Smooth muscle cell (in vitro differentiated cells): Measurements from ENCODE around the gene PSAPL1. TPM values are rescaled to one million over a fixed set of nuclear protein-coding genes. Genes with fewer than 3 reads are reported as not detected.

ENCODE experiments used
- DNase-seq: peaks from one replicate; lab custom pipeline; 2025; ENCODE audit not compliant: unreplicated experiment; lab: John Stamatoyannopoulos, UW
- H2AFZ ChIP-seq: fragments of 200-600 bp; sonication (generic); 2 replicates; pipeline ENCODE4 v1.6.0; 2016; ENCODE audit warnings: antibody characterized with exemption, low read depth, mild to moderate bottlenecking
- H3F3A ChIP-seq: fragments of 200-600 bp; sonication (generic); 2 replicates; pipeline ENCODE4 v1.6.0; 2017; ENCODE audit warnings: antibody characterized with exemption, low read depth
- H3K27ac ChIP-seq: fragments of 200-600 bp; sonication (generic); 2 replicates; pipeline ENCODE4 v1.5.1; 2016; ENCODE audit warnings: low read depth, mild to moderate bottlenecking
- H3K27me3 ChIP-seq: fragments of 200-600 bp; sonication (generic); 2 replicates; pipeline ENCODE4 v1.6.1; 2016; ENCODE audit warnings: low read depth, mild to moderate bottlenecking
- H3K36me3 ChIP-seq: fragments of 200-600 bp; sonication (generic); 2 replicates; pipeline ENCODE4 v1.5.1; 2016; ENCODE audit warnings: low read depth
- H3K4me1 ChIP-seq: fragments of 200-600 bp; sonication (generic); 2 replicates; pipeline ENCODE4 v1.5.1; 2016; ENCODE audit warnings: low read depth
- H3K4me2 ChIP-seq: fragments of 200-600 bp; sonication (generic); 2 replicates; pipeline ENCODE4 v1.6.0; 2016; ENCODE audit warnings: mild to moderate bottlenecking
- H3K4me3 ChIP-seq: fragments of 200-600 bp; sonication (generic); 2 replicates; pipeline ENCODE4 v1.5.1; 2016; ENCODE audit warnings: mild to moderate bottlenecking
- H3K79me2 ChIP-seq: fragments of 200-600 bp; sonication (generic); 2 replicates; pipeline ENCODE4 v1.6.0; 2016; ENCODE audit warnings: low read depth, mild to moderate bottlenecking
- H3K9ac ChIP-seq: fragments of 200-600 bp; sonication (generic); 2 replicates; pipeline ENCODE4 v1.6.0; 2016; ENCODE audit warnings: low read depth
- H3K9me3 ChIP-seq: fragments of 200-600 bp; sonication (generic); replicated peaks from 2 replicates; pipeline ENCODE4 v1.5.1; 2016; ENCODE audit warnings: low read depth
- H4K20me1 ChIP-seq: fragments of 200-600 bp; sonication (generic); 2 replicates; pipeline ENCODE4 v1.6.0; 2016; ENCODE audit warnings: low read depth
- WGBS: methylation state at CpG from one replicate; pipeline ENCODE4 v1.1.7; 2016; ENCODE audit warnings: low lambda C conversion rate; 5-methylcytosine and 5-hydroxymethylcytosine counted together
- polyA plus RNA-seq: library from polyadenylated mRNA; unstranded; fragments of >200 nt; fragmentation: Nextera tagmentation; extraction: Ambion mirVana; gene quantifications from 2 replicates; pipeline ENCODE4 v1.2.1, GENCODE V29; 2016
- total RNA-seq: library from RNA; depleted of rRNA; stranded (reverse); fragments of >200 nt; gene quantifications from 2 replicates; pipeline ENCODE4 v1.2.3, GENCODE V29; 2014
- TF ChIP-seq, protein P1 (sequence below): fragments of 200-600 bp; sonication (generic); IDR thresholded peaks from 2 replicates; pipeline ENCODE4 v1.5.1; 2017; ENCODE audit warnings: borderline replicate concordance, mild to moderate bottlenecking, antibody characterized with exemption; ENCODE audit not compliant: insufficient read depth, poor library complexity, severe bottlenecking

PSAPL1 gene
- total and polyA plus RNA-seq, 2 experiments from 2014 or later, result not detected

DNA sequence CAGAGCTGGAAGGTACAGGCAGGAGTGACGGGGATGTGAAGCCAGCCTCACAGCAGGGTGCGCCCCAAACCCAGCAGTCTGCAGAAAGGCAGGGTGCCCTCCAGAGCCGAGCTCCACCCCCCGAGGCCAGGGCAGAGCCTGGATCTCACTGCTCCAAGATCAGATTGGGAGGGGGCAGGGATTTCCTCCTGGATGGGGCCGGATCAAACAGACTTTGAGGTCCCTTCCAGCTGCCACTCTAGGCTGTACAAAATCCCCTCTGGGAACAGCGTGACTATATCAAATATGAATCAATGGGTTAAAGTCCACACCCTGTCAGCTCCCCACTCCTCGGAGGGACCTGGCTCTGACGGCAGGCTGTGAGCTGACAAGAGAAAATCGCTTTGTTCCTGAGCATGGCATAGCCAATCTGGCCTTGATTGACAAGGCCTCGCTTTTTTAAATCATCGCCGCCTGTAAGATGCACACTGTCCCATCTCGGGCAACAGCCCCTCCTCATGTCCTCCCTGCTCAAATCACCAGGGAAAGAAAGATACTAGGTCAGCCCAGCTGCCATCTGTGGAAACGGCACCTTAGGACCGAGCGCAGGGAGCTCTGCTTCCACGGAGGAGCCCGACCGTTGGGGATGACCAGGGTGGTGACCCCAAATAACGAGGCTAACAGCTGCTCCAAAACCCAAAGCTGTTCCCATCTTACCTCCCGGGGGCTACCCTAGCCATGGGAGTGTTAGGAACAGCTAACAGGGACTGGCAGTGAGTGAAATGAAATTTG is 39.9 kb downstream of the PSAPL1 start:
- TF ChIP-seq, protein P1, sequence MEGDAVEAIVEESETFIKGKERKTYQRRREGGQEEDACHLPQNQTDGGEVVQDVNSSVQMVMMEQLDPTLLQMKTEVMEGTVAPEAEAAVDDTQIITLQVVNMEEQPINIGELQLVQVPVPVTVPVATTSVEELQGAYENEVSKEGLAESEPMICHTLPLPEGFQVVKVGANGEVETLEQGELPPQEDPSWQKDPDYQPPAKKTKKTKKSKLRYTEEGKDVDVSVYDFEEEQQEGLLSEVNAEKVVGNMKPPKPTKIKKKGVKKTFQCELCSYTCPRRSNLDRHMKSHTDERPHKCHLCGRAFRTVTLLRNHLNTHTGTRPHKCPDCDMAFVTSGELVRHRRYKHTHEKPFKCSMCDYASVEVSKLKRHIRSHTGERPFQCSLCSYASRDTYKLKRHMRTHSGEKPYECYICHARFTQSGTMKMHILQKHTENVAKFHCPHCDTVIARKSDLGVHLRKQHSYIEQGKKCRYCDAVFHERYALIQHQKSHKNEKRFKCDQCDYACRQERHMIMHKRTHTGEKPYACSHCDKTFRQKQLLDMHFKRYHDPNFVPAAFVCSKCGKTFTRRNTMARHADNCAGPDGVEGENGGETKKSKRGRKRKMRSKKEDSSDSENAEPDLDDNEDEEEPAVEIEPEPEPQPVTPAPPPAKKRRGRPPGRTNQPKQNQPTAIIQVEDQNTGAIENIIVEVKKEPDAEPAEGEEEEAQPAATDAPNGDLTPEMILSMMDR, result no peak
- H2AFZ ChIP-seq, result no peak overlapping the region
- no peak overlapping the region for H3K4me3 ChIP-seq
- H3K36me3 ChIP-seq, result no peaks in the 10 kb centered on the region
- H3K27ac ChIP-seq, result no peak overlapping the region
- H3K4me1 ChIP-seq, result peaks cover 35% of the 10 kb centered on the region
- no peak overlapping the region for H3K9ac ChIP-seq
- H4K20me1 ChIP-seq, result no peaks in the 10 kb centered on the region
- WGBS, result 89% methylated on average over 21 of the region's 21 CpGs
- no peak for DNase-seq
- H3K79me2 ChIP-seq, result no peaks in the 10 kb centered on the region
- no peaks in the 10 kb centered on the region for H3F3A ChIP-seq
- no peak overlapping the region for H3K4me2 ChIP-seq
- no peaks in the 10 kb centered on the region for H3K9me3 ChIP-seq
- H3K27me3 ChIP-seq, result no peaks in the 10 kb centered on the region

DNA sequence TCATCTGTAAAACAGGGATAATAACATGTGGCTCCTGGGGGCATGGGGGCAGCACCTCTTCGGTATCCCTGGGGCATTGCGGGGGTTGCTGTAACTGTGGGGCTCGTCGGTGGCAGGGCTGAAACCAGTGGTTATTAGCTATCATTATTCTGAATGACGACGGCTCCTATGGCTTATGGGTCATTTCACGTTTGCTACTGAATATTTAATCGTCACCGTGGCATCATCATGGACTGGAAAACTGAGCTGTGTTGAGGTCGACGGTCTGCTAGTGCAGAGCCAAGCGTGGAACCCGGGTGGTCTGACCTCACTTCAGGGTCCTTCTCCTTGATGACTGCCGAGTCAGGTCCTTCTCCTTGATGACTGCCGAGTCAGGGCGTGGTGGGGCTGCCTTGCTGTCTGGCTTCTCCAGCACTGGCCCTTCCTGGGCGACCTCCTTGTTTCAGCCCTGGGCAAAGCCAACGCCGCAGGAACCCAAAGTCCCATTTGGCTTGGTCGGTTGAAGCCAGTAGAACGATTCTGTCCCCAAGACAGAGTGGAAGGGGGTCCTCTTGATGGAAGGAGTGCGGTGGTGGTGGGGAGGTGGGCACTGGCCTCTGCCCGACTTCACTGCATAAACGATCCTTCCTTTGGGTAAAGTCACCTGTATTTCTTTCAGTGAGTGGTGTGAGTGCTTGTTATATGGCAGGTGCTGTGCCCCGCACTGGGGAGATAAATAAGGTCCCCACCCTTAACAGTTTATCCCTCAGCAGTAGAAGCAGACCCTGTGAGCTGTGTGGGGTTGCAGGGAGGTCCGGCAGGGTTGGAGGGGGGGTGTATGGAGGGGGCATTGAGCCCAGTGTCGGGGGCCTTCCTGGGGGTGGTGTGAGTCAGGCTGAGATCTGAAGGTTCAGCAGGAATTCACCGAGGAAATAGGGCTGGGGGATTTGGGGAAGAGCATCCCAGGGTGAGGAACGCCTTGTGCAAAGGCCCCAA is 40.8 kb downstream of the PSAPL1 start:
- Histone ChIP-seq H3K27me3 (no peaks in the 10 kb centered on the region), H3K36me3 (no peaks in the 10 kb centered on the region), H3K79me2 (no peaks in the 10 kb centered on the region), H3K4me1 (peaks cover 35% of the 10 kb centered on the region), H3K9me3 (no peaks in the 10 kb centered on the region), H3K4me2 (peak overlapping the region; percentile 61), H4K20me1 (no peaks in the 10 kb centered on the region), H3K4me3 (no peak overlapping the region), H3K27ac (peak overlapping the region; percentile 84), H2AFZ (no peak overlapping the region), H3K9ac (peak overlapping the region; percentile 34), H3F3A (no peaks in the 10 kb centered on the region)
- TF ChIP-seq, protein P1, result no peak
- 86% methylated on average over 29 of the region's 29 CpGs for WGBS
- no peak for DNase-seq

DNA sequence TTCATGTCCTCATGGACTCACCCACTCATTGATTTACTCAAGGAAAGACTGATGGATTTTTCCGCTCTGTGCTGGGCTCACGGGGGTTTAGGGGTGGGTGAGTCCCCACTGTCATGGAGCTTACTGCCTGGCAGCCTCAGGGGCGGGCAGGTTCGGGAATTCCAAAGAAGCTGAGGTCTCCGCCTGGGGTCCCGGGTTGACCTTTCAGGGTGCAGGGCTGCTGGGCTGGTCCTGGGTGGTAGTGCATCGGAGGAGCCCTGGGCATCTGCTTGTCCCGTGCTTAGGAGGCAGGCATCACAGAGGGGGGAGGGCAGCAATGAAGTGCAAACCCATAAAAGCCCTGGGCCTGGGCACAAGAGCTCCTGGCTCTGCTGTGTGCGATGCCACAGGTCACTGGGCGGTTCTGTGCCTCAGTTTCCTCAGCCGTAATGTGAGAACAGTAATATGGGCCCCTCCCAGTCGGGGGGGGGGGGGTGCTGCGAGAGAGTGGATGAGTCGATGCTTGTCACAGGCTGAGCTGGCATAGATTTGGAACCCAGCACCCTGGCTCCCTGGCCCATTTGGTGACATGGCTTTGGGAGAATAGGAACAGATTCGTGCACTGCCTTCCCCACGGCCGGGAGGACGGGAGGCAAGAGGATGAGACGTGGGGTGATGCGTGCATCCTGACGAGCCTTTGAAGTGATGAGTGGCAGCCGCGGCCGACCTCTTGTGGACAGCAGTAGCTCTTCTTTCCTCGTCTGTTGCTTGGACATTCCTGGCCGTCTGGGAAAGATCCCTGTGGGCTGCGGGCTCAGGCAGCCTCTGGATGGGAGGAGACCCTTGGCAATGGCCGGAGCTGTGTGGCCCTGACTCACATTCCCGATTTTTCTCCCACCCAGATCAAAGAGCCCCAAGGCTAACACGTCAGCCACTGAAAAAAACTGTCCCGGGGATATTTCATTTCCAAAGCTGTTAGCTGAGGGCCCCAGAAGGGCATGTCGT is 42.0 kb downstream of the PSAPL1 start:
- Histone ChIP-seq H3K36me3 (no peaks in the 10 kb centered on the region), H4K20me1 (no peaks in the 10 kb centered on the region)
- 55% methylated on average over 32 of the region's 32 CpGs for WGBS

More for the DNA sequence above, 42.0 kb downstream of the PSAPL1 start:
- H3K9ac ChIP-seq, result peak overlapping the region; percentile 34
- H3K4me2 ChIP-seq, result peak overlapping the region; percentile 61
- TF ChIP-seq, protein P1, result no peak
- peak overlapping the region; percentile 84 for H3K27ac ChIP-seq
- H2AFZ ChIP-seq, result no peak overlapping the region
- H3K4me1 ChIP-seq, result peaks cover 31% of the 10 kb centered on the region
- H3F3A ChIP-seq, result no peaks in the 10 kb centered on the region
- no peaks in the 10 kb centered on the region for H3K27me3 ChIP-seq
- H3K79me2 ChIP-seq, result no peaks in the 10 kb centered on the region
- no peak for DNase-seq
- H3K4me3 ChIP-seq, result no peak overlapping the region
- no peaks in the 10 kb centered on the region for H3K9me3 ChIP-seq
